Spleen (tissue), 11 donors: ENCODE results near the gene BSCL2. TPM values are rescaled to one million over a fixed set of nuclear protein-coding genes. Genes with fewer than 3 reads are reported as not detected.
A peak's percentile ranks its signal among the peaks of the same experiment; 100 is the strongest.

Experiments used
- DNase-seq: peaks from one replicate; pipeline ENCODE4 v3.0.0-alpha.2; 2020
- H3K27ac ChIP-seq, 8 donors: fragments of 200-600 bp; sonication (generic) in 7 of 8; 1 replicate in 4 of 8; 2 replicates in 4 of 8; pipeline versions ENCODE4 v1.5.0 to v1.8.0; 2016 to 2021; ENCODE audit warnings: inconsistent platforms in 4 of 8, mild to moderate bottlenecking in 4 of 8, moderate library complexity in 1 of 8
- H3K27me3 ChIP-seq, 7 donors: fragments of 200-600 bp; sonication (generic) in 6 of 7; replicated peaks in 1 of 7; 1 replicate in 4 of 7; 2 replicates in 3 of 7; pipeline versions ENCODE4 v1.5.0 to v1.8.0; 2016 to 2021; ENCODE audit warnings: inconsistent platforms in 3 of 7, mild to moderate bottlenecking in 1 of 7
- H3K36me3 ChIP-seq, 6 donors: fragments of 200-600 bp; sonication (generic) in 5 of 6; 1 replicate in 4 of 6; 2 replicates in 2 of 6; pipeline versions ENCODE4 v1.5.0 to v1.8.0; 2016 to 2021; ENCODE audit warnings: inconsistent platforms in 2 of 6
- H3K4me1 ChIP-seq, 6 donors: fragments of 200-600 bp; sonication (generic) in 5 of 6; 1 replicate in 3 of 6; 2 replicates in 3 of 6; pipeline versions ENCODE4 v1.5.0 to v1.8.0; 2016 to 2021; ENCODE audit warnings: inconsistent platforms in 3 of 6
- H3K4me3 ChIP-seq, 8 donors: fragments of 200-600 bp; sonication (generic) in 7 of 8; 1 replicate in 4 of 8; 2 replicates in 4 of 8; pipeline versions ENCODE4 v1.5.0 to v1.8.0; 2016 to 2021; ENCODE audit warnings: inconsistent platforms in 4 of 8, mild to moderate bottlenecking in 4 of 8, moderate library complexity in 2 of 8
- H3K9me3 ChIP-seq, 8 donors: fragments of 200-600 bp; sonication (generic) in 7 of 8; 1 replicate in 4 of 8; 2 replicates in 4 of 8; pipeline versions ENCODE4 v1.5.0 to v1.8.0; 2016 to 2021; ENCODE audit warnings: inconsistent platforms in 4 of 8
- POLR2A ChIP-seq, 3 donors: fragments of 450-650 bp; IDR thresholded peaks; one replicate each; pipeline ENCODE4 v1.5.1; 2017; ENCODE audit warnings: antibody characterized with exemption in 3 of 3, mild to moderate bottlenecking in 1 of 3
- POLR2AphosphoS5 ChIP-seq, 3 donors: sonication (generic); formaldehyde crosslinking; IDR thresholded peaks; one replicate each; pipeline ENCODE4 v1.5.1; 2017; ENCODE audit warnings: antibody characterized with exemption in 3 of 3
- WGBS, 5 donors: extraction: QIAGEN DNeasy Blood & Tissue Kit in 3 of 5; methylation state at CpG; one replicate each; pipeline versions ENCODE4 v1.1.5 to v1.1.7; 2013 to 2018; 5-methylcytosine and 5-hydroxymethylcytosine counted together
- intact Hi-C: fragments of 100-400 bp; cut with DNase I; formaldehyde crosslinking; loops from one replicate; pipeline ENCODE4 v1.15.0; 2023; ENCODE audit warnings: low total_unique reads
- polyA plus RNA-seq, 3 donors: library from polyadenylated mRNA; stranded (reverse); fragments of 200-250 nt; gene quantifications; one replicate each; pipeline ENCODE4 v1.2.1, GENCODE V29; 2013
- total RNA-seq, 7 donors: library from RNA; depleted of rRNA in 3 of 7; stranded (reverse); fragments of >200 nt in 3 of 7; fragmentation: NEBNext Ultra II Directional in 4 of 7; extraction: Animal tissue kit (Norgen Biotek cat#: 25700) in 4 of 7; gene quantifications; one replicate each; pipeline versions ENCODE4 v1.1.0 to v1.2.1, GENCODE V29; 2016 to 2021
- TF ChIP-seq, protein P1 (sequence below), 11 experiments: fragments of 200-600 bp in 7 of 11; fragments of 450-650 bp in 4 of 11; sonication (generic) in 4 of 11; IDR thresholded peaks in 8 of 11; conservative IDR thresholded peaks in 3 of 11; 1 replicate in 7 of 11; 2 replicates in 4 of 11; pipeline versions ENCODE4 v1.4.0 to v1.8.0; 2016 to 2021; ENCODE audit warnings: antibody characterized with exemption in 11 of 11, inconsistent platforms in 4 of 11, mild to moderate bottlenecking in 1 of 11
- donor health status: healthy with polysubstance abuse.
- donor health status: DM: no; HTN: no; CAD: no; lungs with moderate emphysema.
- donor health status: DM: no; HTN: no; CAD: no.
- donor health status: Bipolar disorder and iron deficiency.
- donor health status: healthy.
- donor health status: DM: no; HTN: no; CAD: no.
- donor health status: DM: yes; HTN: yes; CAD: no.

Gene BSCL2
- total and polyA plus RNA-seq, 10 donors, result 25.6 to 66.0 (median 43.0) TPM

- DNase-seq, result no peak
- H3K27me3 ChIP-seq, result no peaks in the 10 kb centered on the region
- H3K9me3 ChIP-seq, result no peaks in the 10 kb centered on the region
- H3K36me3 ChIP-seq, result peaks cover 0 to 28% (median 10%) of the 10 kb centered on the region in 6 donors
- H3K4me1 ChIP-seq, result peaks cover 30 to 84% (median 69%) of the 10 kb centered on the region in 6 donors
- H3K4me3 ChIP-seq, result peak overlapping the region in 1 of 8 donors; percentile 89
- WGBS, 5 donors, result 76 to 97% (median 83%) methylated on average over 2 of the region's 2 CpGs
- H3K27ac ChIP-seq, result peak overlapping the region in 3 of 8 donors; percentile 16 to 96 (median 96)
- intact Hi-C loops, result no loop called here
- TF ChIP-seq POLR2AphosphoS5 (IDR thresholded peaks at IDR 0.05) (no peak), POLR2A (IDR thresholded peaks at IDR 0.05) (no peak)
- TF ChIP-seq, protein P1, sequence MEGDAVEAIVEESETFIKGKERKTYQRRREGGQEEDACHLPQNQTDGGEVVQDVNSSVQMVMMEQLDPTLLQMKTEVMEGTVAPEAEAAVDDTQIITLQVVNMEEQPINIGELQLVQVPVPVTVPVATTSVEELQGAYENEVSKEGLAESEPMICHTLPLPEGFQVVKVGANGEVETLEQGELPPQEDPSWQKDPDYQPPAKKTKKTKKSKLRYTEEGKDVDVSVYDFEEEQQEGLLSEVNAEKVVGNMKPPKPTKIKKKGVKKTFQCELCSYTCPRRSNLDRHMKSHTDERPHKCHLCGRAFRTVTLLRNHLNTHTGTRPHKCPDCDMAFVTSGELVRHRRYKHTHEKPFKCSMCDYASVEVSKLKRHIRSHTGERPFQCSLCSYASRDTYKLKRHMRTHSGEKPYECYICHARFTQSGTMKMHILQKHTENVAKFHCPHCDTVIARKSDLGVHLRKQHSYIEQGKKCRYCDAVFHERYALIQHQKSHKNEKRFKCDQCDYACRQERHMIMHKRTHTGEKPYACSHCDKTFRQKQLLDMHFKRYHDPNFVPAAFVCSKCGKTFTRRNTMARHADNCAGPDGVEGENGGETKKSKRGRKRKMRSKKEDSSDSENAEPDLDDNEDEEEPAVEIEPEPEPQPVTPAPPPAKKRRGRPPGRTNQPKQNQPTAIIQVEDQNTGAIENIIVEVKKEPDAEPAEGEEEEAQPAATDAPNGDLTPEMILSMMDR (IDR thresholded peaks at IDR 0.05 in 8 of 11, conservative IDR thresholded peaks at IDR 0.05 in 3 of 11), result no peak
Measured at GRCh38 chr11:62667460-62667859, 39.8 kb downstream of the BSCL2 start.

DNA sequence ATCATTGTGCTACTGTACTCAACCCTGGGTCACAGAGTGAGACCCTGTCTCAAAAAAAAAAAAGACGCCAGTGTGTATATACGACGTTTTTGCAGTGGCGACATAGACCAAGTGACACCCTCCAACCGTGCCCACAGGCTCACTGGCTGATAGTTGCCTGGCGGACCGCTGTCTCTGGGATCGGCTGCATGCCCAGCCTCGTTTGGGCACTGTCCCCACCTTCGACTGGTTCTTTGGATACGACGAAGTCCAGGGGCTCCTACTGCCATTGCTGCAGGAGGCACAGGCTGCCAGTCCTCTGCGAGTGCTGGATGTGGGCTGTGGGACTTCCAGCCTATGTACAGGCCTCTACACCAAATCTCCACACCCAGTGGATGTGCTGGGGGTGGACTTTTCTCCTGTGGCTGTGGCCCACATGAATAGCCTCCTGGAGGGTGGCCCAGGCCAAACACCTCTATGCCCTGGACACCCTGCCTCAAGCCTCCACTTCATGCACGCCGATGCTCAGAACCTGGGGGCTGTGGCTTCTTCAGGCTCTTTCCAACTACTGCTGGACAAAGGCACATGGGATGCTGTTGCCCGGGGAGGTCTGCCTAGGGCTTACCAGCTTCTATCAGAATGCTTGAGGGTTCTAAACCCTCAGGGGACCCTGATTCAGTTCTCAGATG lies 40.8 kb downstream of the BSCL2 start:
- H3K4me1 ChIP-seq, result peaks cover 29 to 83% (median 64%) of the 10 kb centered on the region in 6 donors
- intact Hi-C loops, result no loop called here
- 45 to 72% (median 64%) methylated on average over 14 to 16 of the region's 16 CpGs for WGBS, 5 donors

GRCh38 chr11:62665599-62666258 lies 41.5 kb downstream of the BSCL2 start:
- peaks cover 0 to 45% (median 19%) of the 10 kb centered on the region in 6 donors for H3K36me3 ChIP-seq
- no peaks in the 10 kb centered on the region for H3K27me3 ChIP-seq
- TF ChIP-seq POLR2AphosphoS5 (IDR thresholded peaks at IDR 0.05) (no peak), POLR2A (IDR thresholded peaks at IDR 0.05) (no peak)
- TF ChIP-seq, protein P1 (IDR thresholded peaks at IDR 0.05 in 8 of 11, conservative IDR thresholded peaks at IDR 0.05 in 3 of 11), result no peak
- DNase-seq, result peak; percentile 90
- H3K4me1 ChIP-seq, result peaks cover 25 to 78% (median 60%) of the 10 kb centered on the region in 6 donors
- H3K9me3 ChIP-seq, result no peaks in the 10 kb centered on the region
- intact Hi-C loops, result no loop called here
- H3K27ac ChIP-seq, result peak overlapping the region; percentile 87 to 96 (median 94)
- 2 to 8% (median 5%) methylated on average over 29 to 39 of the region's 39 CpGs for WGBS, 5 donors
- H3K4me3 ChIP-seq, result peak overlapping the region; percentile 73 to 91 (median 82)

More for the DNA sequence above, 40.8 kb downstream of the BSCL2 start:
- peak; percentile 82 for DNase-seq
- Histone ChIP-seq H3K27me3 (no peaks in the 10 kb centered on the region), H3K27ac (peak overlapping the region; percentile 87 to 96 (median 94)), H3K9me3 (no peaks in the 10 kb centered on the region), H3K4me3 (peak overlapping the region; percentile 73 to 91 (median 82)), H3K36me3 (peaks cover 0 to 39% (median 19%) of the 10 kb centered on the region in 6 donors)
- no peak for TF ChIP-seq POLR2AphosphoS5 (IDR thresholded peaks at IDR 0.05)
- no peak for TF ChIP-seq POLR2A (IDR thresholded peaks at IDR 0.05)
- TF ChIP-seq, protein P1 (IDR thresholded peaks at IDR 0.05 in 8 of 11, conservative IDR thresholded peaks at IDR 0.05 in 3 of 11), result no peak

- DNase-seq, result peak; percentile 98
- Histone ChIP-seq H3K4me3 (peak within 1 kb of the TSS; percentile 73 to 91 (median 82)), H3K36me3 (peaks cover 0 to 47% (median 19%) of the 10 kb centered on the region in 6 donors), H3K27ac (peak within 1 kb of the TSS; percentile 87 to 96 (median 94)), H3K9me3 (no peaks in the 10 kb centered on the region), H3K27me3 (no peaks in the 10 kb centered on the region), H3K4me1 (peaks cover 25 to 72% (median 54%) of the 10 kb centered on the region in 6 donors)
- intact Hi-C loops, result no loop called here
- TF ChIP-seq POLR2AphosphoS5 (IDR thresholded peaks at IDR 0.05) (peak; percentile 99 to 100 (median 100)), POLR2A (IDR thresholded peaks at IDR 0.05) (peak; percentile 70 to 95 (median 94))
- TF ChIP-seq, protein P1 (IDR thresholded peaks at IDR 0.05 in 8 of 11, conservative IDR thresholded peaks at IDR 0.05 in 3 of 11), result peak in 3 of 11 experiments; percentile 4 to 25 (median 9)
- 0 to 1% (median 0%) methylated on average over 29 to 47 of the region's 47 CpGs for WGBS, 5 donors
Measured at GRCh38 chr11:62665075-62665598, 42.1 kb downstream of the BSCL2 start, which contains the start of the genes C11orf98 and CSKMT. Gene C11orf98, minus strand, starts transcription at chr11:62665210. Its CDS starts 41 bp downstream, at chr11:62665169. Gene CSKMT, plus strand, starts transcription at chr11:62665312. Its CDS starts 568 bp downstream, at chr11:62665880.
